KBM-7 (cell line): ENCODE data around the gene ZDHHC11.
"Not testable (repeated sequence)": the region's sequence is repeated elsewhere in the genome, so short reads cannot be mapped to it uniquely, and the experiment has no call there.

Source experiments
- DNase-seq: peaks from one replicate; pipeline ENCODE4 v3.0.0-alpha.2; 2015
- in situ Hi-C: fragments of 300-500 bp; cut with MboI; formaldehyde crosslinking; loops from 2 replicates; pipeline ENCODE4 v1.14.3; 2020; ENCODE audit warnings: low sequenced_read_pairs, low pct_unique_long_range_greater_than_20kb, mixed read lengths

The ZDHHC11 gene

DNA sequence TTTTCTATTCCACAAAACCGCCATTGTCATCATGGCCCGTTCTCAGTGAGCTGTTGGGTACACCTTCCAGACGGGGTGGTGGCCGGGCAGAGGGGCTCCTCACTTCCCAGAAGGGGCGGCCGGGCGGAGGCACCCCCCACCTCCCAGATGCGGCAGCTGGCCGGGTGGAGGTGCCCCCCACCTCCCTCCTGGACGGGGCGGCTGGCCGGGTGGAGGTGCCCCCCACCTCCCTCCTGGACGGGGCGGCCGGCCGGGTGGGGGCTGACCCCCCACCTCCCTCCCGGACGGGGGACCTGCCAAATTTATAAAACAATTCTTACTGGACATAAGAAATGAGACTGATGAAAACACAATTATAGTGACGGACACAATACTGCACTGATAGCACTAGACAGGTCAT lies 22.6 kb downstream of the ZDHHC11 start:
- in situ Hi-C loops, DNase-seq: not testable (repeated sequence)

DNA sequence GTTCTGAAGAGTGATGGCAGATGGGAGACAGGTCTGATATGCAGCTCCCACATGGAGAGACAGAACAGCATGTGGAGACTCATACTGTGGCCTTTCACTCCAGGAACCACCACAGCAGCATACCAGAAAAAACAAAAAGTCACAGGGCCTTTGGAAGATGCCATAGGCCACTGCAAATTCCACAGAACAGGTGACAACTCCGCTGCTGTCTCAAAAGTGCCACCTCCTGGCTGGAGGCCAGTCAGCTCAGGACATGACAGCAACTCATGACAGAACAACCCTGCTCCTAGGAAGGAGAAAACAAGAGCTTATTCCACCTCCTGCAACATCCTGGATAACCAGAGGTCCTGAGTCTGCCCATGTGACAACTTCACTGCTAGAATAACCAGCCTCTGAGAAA lies 25.2 kb downstream of the ZDHHC11 start:
- DNase-seq, in situ Hi-C loops: not testable (repeated sequence)

DNA sequence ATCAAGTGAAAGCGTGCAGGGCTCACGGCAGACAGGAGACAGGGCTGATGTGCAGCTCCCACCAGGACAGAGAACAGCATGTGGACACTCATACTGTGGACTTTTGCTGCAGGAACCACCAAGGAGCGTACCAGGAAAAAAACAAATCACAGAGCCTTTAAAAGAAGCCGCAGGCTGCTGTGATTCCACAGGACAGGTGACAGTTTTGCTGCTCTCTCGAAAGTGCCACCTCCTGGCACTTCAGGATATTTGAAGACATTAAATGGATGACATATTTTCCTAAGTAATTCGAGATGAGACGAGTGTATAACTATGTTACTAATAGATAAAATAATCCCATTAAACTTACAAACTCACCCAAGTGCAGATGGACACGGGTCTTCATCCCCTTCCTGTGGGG lies 29.3 kb downstream of the ZDHHC11 start:
- in situ Hi-C loops = no loop called here
- DNase-seq = no peak

DNA sequence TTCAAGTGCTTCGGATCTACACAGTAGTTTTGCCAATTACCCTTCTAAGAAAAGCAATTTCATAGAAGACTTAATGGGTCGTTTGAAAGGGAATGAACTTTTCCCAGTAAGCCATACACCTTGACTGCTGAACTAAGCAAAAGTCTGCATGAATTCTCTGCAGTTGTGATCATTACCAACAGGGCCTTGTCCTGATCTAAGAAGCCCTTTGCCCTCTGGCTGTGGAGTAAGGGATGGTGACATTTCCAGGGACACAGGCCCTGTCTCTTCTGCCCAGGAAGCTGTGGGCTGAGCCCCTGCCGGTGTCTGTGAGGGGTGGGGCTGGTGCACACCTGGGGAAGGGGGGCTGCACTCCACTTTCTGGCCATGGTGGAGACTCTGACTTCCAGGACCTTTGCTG lies 30.5 kb downstream of the ZDHHC11 start:
- DNase-seq = no peak
- in situ Hi-C loops = no loop called here

DNA sequence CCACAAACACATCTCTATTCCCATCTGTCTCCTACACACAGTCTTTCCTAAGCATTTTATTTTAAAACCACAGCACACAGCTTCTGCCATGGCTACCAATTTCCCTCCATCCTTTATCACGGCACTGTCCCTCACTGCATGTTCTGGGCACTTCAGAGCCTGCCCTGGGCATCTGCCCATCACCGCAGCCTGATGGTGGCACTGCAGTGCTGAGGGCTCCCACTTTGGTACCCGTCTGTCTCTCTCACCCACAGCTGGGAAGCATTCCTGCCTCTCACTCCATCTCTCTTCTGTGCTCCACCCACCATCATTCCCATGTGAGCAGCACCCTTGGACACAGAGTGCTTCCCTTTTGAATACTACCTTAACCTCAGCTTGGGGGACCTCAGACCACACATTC lies 31.7 kb downstream of the ZDHHC11 start:
- no peak for DNase-seq
- in situ Hi-C loops = no loop called here

DNA sequence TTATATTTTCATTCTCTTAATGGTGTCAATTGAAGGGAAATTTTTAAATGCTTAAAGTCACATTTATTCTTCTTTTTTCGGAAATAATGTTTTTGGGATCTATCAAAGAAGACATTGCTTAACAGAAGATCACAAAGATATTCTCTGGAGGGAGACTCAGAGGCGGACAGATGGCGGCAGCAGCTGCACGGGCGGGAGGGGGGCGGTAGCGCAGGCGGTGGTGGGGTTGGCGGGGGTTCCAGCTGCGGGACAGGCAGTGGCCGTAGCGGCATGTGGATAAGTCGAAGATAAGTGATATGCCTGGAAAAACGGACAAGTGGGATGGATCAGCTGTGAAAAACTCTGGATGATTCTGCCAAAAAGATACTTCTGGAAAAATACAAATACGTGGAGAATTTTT lies 34.6 kb downstream of the ZDHHC11 start:
- in situ Hi-C loops = no loop called here
- no peak for DNase-seq

DNA sequence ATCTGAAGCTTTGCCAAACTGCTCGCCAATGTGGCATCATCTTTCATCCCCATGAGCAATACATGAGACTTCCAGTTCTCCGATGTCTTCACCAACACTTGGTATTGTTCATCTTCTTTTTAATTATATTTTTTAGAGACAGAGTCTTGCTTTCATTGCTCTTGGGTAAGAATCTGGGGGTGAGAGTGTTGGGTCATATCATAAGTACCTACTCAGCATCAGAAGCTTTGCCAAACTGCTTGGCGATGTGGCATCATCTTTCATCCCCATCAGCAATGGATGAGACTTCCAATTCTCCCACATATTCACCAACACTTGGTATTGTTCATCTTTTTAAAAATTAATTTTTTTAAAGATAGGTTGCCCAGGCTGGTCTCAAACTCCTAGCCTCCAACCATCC lies 35.3 kb downstream of the ZDHHC11 start:
- in situ Hi-C loops = no loop called here
- no peak for DNase-seq

DNA sequence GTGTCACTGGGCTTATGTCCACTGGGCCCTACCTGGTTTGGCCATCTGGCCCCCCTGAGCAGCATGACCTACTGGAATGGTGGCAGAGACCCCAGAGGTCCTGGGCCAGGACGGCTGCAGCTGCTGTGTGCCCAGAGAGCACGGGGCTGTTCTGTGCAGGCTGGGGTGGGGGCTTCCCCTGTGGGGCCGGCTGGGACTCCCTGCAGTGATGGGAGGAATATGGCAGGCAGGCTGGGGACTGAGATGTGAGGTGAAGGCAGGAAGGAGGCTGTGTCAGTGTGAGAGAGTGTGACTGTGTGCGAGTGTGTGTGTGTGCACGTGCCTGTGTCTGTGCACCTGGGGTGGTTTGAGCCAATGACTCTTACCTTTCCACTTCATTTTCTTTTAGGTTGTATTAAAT lies 37.2 kb downstream of the ZDHHC11 start:
- DNase-seq, in situ Hi-C loops: not testable (repeated sequence)

DNA sequence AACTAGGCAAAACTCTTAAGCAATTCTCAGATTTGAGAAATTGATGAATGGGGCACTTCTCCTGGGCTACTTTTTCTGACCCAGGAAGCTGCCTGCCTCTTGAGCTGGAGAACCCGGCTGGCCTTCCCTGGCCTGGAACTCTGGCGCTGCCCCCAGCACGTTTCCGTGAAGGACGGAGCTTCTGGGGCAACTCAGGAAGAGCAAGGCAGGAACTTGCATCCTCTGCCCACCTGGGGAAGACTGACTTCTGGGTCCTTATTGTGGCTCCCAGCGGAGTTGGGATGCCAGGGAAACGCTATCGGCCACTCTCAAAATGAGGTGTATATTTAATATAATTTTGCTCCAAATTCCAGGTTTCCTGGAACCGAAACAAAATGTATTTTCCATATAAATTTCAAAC lies 39.4 kb downstream of the ZDHHC11 start:
- DNase-seq, in situ Hi-C loops: not testable (repeated sequence)

DNA sequence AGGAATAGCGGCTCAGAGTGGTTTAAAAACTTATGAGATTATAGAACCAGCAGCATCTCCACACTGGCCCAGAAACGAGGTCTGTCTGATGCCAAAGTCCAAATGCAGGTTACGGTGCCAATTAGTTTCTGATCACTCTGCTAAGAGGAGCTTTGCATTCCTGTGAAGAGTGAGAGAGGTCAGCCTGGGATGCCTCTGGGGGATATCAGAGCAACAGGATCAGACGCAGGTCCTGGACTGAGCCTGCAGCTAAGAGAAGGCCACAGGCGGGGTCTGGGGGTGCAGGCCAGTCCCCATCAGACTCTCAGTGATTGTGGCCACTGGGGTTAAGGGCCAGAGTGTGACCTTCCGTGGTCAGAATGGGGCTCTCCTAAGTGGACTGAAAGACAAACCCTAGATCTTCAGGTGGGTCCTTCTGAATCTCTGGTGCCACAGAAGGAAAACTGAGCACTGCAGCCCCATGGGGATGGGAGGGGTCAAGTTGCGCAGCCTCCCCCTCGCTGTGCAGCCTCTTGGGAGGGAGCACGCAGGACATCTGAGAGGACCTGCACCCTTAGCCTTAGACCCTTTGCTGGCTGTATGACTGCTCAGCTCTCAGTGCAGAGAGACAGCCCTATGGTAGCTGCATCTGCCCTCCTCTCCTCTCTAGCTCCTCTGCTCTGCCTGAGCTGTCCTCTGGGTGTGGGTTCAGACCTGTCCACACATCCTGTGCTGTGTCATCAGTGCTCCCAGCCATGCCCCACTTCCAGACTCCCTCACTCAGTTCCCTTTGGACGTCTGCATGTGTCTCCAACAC lies 42.9 kb downstream of the ZDHHC11 start:
- in situ Hi-C loops, DNase-seq: not testable (repeated sequence)

DNA sequence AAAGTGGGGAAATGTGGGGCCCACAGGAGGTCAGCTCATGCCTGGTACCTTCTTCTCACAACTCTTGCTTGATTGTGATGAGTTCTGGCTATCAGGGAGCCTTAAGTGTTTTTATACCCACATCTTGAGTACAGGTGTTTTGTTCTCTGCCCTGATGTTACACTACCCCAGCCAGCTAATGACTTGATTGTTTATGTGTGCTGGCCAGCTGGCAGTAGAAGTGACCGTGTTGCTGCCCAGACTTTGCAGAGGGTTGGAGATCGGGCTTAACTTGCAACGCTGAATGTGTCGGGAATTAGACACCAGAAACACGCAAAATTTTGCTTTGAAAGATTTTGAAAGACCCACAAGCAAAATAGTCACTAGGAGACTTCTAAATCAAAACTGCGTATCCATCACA lies 49.3 kb downstream of the ZDHHC11 start:
- in situ Hi-C loops = no loop called here
- no peak for DNase-seq

DNA sequence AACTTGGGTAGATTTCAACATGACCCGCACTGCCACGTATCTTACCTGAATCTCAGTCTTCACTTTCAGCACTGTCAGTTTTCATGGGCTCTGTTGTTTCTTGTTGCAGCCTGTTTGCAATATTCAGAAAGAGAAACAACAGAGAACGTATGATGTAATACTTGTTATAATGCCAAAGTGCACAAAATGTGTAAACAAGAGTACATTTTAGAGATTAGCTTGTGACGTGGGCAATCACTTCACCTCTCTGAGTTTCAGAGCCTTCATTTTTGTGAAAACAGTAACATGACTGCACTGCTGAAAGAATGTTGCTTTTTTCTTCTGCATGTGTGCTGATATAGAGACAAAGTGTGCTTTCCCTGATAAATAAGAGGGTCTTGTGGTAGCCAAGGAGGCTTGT lies 49.7 kb downstream of the ZDHHC11 start:
- not testable (repeated sequence) for DNase-seq

DNA sequence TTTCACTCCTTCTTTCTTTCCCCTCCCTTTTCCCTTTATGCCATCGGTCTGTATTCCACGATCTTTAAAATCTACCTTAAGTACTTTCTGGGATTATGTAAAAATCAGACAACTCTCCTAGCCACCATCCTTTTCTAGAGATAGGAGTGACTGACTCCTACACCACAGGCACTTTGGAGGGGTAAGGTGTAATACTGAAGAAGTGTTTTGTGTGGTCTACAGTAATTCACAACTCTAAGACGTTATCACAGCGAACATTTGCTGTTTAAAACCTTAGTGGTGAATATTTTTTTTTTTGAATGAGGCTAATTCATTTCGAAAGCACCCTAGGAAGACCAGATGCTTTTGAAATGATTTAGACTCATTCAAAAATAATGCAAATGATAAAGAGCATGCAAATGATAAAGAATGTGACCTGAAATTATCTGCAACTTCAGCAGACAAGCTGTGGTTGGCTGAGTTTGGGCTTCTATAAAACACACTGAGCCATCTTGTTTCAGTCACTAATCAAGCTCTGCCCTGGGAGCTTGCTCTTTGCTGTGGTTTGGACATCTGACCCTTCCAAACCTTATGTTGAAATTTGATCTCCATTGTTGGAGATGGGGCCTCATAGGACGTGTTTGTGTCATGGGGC lies 52.2 kb downstream of the ZDHHC11 start:
- in situ Hi-C loops, DNase-seq: not testable (repeated sequence)

More for the DNA sequence above, 49.7 kb downstream of the ZDHHC11 start:
- in situ Hi-C loops = not testable (repeated sequence)

DNA sequence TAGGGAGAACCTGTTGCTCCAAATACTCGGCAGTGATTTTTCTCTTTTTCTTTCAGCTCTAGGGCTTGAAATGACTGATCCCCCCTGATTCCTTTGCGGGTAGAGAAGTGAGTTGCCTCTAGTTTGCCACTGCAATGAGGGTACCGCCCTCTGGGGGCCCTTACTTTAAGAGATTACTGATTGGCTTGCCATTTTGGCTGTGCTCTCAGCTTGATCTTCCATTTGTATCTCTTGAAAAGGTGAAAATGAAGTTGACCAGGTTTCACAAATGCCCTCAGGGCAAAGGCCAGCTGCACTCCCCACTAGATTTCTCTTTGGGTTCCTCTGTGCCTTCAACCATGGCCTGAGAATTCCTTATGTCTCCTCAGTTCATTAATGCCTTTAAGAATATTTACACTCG lies 52.8 kb downstream of the ZDHHC11 start:
- DNase-seq, in situ Hi-C loops: not testable (repeated sequence)

DNA sequence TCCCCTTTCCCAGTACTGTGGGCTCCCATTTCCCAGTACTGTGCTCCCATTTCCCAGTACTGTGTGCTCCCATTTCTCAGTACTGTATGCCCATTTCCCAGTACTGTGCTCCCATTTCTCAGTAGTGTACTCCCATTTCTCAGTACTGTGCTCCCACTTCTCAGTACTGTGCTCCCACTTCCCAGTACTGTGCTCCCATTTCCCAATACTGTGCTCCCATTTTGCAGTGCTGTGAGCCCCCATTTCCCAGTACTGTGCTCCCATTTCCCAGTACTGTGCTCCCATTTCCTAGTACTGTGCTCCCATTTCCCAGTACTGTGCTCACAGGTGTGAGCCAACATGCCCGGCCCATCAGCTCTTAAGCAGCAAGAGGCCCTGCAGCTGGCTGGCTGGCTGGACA lies 54.9 kb downstream of the ZDHHC11 start:
- DNase-seq, in situ Hi-C loops: not testable (repeated sequence)

DNA sequence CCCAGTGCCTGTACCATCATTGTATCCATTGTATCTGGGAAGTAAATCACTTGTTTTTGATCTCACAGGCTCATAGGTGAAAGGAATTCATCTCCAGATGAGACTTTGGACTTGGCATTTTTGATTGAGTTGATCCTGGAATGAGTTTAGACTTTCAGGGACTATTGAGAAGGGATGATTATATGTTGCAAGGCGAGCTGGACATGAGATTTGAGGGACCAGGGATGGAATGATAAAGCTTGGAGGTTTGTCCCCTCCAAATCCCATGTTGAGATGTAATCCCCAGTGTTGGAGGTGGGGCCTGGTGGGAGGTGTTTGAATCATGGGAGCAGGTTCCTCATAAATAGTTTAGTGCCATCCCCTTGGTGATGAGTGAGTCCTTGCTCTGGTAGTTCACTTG lies 55.8 kb downstream of the ZDHHC11 start:
- in situ Hi-C loops, DNase-seq: not testable (repeated sequence)

DNA sequence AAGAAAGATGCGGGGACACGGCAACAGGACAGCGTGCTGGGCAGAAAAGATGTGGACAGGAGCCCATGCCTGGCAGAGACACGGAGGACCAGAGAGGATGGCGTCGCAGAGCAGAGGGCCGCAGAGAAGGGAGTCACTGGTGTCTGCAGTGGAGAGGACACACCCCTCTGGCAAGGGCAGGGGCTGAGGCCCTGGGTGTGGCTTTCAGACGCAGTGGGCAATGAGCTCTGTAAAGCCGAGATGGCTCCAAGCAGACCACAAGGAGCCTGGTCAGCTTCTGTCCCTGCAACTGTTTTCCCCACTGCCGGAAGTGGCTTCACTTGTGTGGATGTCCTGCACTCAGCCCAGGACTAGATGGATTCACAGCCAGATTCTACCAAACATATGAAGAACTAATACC lies 62.1 kb downstream of the ZDHHC11 start:
- DNase-seq, in situ Hi-C loops: not testable (repeated sequence)

DNA sequence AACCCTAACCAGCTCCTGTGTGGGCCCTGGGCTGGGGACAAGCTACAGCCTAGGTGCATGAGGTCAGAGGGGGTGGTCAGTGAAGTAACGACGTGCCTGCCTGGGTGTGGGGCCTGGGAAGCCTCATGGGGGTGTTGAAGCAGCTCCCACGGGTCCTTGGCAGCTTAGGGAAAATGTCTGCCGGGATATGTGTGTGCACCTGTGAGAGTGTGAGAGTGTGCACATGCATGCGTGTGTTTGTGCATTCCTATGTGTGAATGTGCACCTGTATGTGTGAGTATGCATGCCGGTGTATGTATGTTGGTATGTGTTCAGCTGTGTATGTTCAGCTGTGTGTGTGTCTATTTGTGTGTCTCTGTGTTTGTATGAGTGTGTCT lies 62.9 kb downstream of the ZDHHC11 start:
- in situ Hi-C loops, DNase-seq: not testable (repeated sequence)

DNA sequence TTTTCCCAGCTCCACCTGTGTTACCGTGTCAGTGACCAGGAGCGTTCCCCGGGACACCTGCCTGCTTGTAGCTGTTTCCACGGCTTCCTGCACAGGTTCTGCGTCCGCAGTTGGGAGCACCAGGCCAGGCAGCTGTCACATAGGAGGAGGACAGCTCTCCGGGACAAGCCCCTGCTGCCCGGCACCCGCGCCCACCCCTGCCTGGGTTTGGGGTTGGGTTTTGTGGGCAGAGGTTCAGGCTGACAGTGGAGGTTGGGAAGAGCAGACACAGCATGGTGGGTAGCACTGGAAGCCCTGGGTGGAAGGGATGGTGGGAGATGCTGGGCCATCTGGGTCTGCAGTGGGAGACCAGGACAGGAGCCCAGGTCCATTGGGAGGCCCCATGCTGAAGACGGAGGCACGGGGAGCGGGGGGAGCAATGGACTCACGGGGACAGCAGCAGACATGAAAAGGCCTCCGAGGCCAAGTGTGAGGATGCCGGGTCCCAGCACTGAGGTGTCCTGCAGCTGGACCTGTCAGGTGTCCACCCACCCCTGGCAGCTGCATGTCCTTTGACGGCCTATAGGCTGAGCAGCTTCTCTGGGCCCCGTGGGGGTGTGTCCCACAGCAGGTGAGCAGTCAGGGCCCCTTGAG lies 63.4 kb downstream of the ZDHHC11 start:
- in situ Hi-C loops, DNase-seq: not testable (repeated sequence)

DNA sequence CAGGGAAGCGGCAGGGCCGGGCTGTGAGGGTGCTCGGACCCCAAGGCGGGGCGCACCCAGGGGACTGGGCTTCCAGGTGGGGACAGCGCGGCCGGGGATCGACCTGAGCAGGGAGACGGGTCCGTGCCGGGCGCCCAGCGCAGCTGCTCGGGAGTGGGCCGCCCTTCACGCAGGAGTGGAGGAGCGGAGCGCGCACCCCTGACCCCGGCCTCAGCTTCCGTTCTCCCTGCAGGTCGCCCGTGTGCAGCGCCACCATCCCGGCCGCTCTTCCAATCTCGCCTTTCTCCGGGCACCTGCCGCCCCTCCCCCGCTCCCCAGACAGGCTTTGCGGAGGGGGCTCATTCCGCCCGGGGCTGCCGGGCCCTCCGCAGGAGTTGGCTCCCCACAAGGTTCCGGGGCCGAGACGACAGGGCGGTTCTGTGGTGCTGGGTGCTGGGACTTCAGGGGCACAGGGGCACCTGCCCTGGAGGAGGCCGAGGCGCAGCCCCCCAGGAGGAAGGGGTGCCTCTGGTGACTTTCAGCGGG lies 65.5 kb downstream of the ZDHHC11 start:
- in situ Hi-C loops = not testable (repeated sequence)
- DNase-seq = peak; percentile 31
